Limb (tissue), 2 donors: Measurements from ENCODE around the gene ZC3H14.

Experiments
- DNase-seq, 2 donors: peaks; one replicate each; pipeline ENCODE4 v3.0.0-alpha.2; 2016; ENCODE audit errors: extremely low spot score in 2 of 2

Gene ZC3H14

DNA sequence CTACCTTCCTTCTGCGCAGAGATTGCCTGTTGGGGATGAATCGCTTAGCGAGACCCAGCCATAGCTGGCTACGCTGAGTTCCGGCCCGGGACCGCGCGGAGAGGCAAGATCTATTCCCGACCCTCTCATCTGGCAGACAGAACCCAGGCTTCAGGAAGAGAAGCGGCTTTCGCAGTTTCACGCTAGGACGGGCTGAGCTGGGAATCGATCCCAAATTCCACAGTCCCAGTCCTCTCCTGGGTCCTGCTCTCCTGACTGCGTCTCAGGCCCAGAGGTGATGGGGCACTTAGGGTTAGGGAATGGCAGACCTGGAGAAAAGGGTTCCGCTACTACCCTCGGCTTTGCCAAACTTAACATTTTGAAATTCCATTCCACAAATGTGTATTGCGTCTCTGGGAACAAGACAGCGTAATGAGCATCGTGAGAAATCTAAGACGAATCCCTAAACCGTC lies 10.8 kb upstream of the ZC3H14 start:
- DNase-seq = peak in 1 of 2 donors; percentile 53

DNA sequence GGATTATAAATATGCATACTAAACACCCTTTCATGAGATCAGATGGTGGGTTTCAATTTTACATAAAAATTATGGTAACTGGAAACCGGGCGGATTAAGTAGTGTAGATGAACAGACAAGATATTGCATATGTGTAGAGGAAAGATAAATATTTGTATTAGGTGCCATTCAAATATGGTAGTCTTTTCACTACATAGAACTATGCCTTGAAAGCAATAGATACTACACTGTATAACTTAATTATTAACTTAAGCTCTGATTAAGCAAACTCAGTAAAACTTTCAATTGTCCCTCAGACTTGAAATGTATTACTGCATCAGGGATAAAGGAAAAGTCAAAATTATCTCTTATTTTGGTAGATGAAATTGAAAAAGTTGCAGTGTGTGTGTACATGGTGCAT lies 10.0 kb upstream of the ZC3H14 start:
- DNase-seq = no peak

DNA sequence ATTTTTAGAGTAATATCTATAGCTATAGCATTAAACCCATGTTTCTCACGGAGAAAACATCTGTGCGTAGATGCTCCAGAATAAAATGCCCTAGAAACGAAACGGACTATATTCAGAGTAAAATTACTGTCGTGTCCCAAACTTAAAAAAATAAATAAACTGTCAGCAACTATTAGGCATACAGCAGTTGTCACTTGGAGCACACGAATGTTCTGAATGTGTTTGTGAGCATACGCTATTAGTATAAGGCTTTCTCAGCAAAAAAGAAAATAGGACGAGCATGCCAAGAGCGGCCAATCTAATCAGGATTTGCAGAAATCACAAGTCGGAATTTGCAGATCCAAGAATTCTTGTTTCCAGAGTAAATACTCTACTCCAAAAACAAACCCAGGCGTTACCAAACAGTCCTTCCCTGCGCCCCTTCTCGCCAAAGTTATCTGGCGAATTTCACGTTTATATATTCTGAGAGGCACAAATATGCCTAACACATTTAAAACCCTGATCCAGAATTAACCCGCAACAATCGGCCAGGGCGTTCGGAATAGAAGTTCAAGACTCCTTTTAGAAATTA lies 8.9 kb upstream of the ZC3H14 start:
- DNase-seq = no peak

DNA sequence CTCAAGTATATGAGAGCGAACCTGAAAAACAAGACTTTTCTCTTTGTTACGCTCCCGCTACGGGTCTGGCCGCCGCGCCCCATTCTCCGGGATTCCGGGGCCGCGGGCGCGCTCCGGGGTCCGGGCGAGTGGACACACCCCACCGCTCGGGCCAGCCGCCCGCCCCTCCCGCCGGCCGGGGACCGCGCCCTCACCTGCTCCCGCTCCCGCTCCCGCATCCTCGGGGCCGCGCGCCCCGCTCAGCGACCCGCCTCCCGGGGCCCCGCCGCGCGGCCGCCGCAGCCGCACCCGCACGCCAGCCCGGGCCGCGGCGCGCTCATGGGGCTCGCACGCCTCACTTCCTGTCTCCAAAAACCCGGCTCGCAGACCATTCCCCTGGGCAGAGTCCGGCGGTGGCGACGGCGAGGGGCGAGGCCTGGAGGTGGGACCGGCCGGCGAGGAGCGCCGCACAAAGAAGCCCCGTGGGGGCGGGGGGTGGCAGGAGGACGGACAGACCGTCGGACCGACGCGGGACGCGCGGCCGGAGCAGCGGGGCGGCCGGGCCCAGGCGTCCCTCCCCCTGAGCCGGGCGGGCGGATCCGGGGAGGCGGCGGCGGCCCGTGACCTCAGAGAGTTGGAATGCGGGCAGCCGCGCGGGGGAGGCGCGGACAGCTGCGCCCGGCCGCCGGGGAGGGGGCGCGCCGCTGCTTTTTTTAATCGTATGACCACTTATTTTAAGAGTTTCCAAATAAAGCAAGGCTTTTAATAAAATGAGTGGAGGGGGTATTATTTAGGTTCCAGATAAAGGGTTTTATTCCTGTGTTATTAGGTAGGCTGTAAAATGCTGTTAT lies 8.2 kb upstream of the ZC3H14 start, which contains the start of gene PTPN21:
TSS of gene PTPN21 (minus strand) at position 551 of the 830 bp plus-strand sequence. CDS start 4,590 bp downstream, outside the sequence.
- DNase-seq = peak; percentile 69 to 86

DNA sequence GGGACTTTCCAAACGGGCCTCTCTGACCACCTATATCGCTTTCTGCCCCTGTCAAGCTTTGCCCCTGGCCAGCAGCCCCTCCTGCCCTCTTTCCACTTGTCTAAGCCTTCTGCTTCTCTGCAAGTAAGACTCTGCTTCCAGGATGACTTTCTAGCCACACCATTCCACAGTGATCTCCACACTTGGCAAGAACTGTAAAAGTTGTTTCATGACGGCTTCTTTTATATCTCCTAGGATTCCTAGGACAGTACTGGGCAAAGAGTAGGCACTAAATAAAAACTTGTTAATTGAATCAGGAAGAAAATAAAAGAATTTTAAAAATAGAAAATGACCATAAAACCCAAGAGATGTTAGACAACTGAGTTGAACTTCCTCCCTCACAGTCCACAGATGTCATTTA lies 6.3 kb upstream of the ZC3H14 start:
- DNase-seq = no peak

DNA sequence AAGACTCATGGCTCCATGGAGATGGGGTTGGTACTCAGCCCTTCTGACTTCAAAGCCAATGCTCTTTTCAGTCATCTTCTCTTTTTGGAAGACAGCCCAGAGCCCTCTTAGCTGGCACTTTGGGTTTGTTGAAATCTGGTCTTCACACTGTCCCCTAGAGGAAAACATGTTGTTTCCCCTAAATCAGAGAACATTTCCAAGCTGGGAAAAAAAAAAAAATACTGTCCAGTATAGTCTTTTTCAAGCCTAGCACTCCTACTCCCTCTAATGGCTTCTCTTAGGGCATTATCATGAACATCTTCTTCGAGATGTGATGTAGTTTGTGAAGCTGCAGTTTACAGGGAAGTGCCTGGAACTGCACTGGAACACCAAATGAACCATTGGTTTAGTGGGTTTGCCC lies 3.0 kb upstream of the ZC3H14 start:
- DNase-seq = no peak

DNA sequence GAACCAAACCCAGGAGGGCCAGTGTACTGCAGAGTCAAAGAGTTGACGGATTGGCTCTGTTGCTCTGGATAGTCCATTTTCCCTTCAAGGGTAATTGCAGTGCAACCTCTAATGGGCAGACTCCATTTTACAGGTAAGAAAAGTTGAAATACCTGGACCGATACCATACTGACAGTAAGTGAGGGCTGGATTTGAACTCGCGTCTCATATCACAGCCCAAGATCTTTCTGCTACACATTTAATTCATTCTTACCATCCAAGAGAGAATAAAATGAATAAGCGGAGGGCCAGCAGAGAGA lies 356 bp upstream of the ZC3H14 start:
- DNase-seq = no peak

DNA sequence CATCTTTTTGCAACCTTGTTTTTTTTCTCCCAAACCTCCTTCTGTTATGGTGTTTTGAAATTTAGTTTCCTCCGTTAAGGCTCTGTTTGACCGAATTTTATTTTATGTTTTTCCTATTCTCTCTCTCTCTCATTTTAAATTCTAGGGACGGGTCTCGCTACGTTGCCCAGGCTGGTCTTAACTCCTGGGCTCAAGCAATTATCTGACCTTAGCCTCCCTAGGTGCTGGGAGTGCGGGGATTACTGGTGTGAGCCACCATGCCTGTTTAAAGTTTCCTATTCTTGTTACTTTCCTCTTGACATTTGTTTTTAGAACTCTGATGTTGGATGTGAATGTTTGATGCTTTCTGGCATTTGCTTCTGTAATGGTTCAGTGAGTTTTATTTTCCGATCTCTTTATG lies 1.0 kb downstream of the ZC3H14 start:
- no peak for DNase-seq

DNA sequence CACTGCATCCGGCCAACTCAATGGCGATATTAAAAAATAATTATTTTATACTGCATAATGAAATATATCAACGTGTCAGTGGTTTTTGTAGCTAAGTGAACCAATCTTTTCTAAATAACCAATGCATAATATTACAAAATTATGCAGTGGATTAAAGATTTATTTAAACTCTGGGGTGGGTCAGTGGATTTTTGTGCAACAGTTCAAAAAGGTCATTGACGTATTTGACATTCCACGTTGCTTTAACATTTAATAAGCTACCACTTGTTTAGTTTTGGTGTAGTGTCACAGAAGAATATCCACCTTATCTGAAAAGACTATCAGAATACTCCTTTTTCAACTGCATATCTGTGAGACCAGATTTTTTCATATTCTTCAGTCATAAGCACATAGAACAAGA lies 2.6 kb downstream of the ZC3H14 start:
- no peak for DNase-seq

DNA sequence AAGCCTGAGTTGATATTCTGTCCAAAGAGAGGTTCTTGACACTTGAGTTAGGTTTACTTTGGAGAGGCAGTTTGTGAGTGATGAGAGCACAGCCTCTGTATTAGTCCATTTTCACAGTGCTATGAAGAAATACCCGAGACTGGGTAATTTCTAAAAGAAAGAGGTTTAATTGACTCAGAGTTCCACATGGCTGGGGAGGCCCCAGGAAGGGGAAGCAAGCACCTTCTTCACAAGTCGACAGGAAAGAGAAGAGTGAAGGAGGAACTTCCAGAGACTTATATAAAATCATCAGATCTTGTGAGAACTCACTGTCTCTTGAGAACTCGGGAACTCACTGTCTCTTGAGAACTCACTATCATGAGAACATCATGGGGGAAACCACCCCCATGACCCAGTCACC lies 5.4 kb downstream of the ZC3H14 start:
- DNase-seq = no peak

DNA sequence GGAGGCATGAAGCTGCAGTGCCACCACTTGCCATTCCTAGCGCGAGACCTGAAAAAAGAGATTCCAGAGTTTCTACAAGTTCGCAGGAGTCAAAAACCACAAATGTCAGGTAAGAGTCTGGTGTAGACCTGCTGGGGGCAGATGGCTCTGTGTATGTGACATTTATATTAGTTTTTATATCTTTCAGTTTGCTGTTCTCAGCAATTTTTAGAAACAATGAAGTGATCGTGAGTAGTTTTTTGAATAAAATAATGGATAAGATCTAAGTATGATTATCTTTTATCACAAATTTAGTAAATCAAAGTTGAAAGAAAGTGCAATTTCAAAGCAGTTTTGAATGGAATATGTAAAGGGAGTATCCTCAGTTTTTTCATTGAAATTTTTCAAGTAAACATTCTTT lies 9.3 kb downstream of the ZC3H14 start:
- DNase-seq = no peak

DNA sequence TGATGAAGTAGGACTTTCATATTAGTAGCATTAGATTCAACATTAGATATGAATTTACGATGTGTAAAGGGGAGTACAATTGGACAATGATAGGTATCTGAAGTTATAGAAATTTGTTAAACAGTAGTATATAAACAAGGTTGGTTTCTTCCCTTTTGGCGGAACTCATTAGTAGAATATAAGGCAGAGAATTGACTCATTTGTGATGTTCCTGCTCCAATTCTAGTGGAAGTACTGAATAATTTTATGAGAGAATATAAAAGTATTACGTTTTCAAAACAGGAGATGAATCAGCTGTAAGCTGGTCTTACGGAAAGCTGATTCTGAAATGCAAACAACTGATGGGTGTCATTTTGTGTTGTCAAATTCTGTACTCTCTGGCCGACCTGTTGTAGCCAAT lies 13.4 kb downstream of the ZC3H14 start:
- no peak for DNase-seq

DNA sequence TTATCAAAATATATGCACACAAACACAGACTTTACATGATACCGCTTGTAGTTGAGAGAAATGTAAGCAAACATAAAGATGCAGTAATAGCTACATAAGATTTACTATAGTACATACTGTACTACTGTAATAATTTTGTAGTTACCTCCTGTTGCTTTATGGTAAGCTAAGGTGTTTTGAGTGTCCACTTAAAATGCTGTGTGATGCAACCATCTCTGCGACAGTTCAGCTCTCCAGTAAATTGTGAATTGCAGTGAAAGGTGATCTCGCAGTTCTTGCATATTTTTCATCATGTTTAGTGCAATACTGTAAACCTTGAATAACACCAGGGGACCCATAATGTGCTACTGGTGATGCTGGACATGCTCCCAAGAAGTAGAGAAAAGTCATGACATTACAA lies 21.6 kb downstream of the ZC3H14 start:
- DNase-seq = no peak

DNA sequence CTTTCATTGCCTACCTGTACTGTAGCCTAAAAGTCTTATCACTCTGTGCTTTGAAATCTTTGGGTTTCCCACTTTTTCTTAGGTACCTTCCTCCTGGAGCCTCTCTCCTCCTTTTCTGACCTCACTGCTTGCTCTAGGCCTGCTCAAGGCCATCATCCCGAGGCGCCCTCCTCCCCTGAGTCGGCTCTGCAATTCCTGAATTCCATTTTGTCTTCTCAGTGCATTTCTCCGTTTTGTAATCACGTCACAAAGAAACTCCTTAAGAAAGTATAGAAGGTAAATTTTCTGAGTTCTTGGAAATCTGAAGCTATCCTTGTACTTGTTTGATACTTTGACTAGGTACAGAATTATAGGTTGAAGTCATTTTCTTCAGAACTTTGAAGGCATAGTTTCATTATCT lies 25.2 kb downstream of the ZC3H14 start:
- no peak for DNase-seq

DNA sequence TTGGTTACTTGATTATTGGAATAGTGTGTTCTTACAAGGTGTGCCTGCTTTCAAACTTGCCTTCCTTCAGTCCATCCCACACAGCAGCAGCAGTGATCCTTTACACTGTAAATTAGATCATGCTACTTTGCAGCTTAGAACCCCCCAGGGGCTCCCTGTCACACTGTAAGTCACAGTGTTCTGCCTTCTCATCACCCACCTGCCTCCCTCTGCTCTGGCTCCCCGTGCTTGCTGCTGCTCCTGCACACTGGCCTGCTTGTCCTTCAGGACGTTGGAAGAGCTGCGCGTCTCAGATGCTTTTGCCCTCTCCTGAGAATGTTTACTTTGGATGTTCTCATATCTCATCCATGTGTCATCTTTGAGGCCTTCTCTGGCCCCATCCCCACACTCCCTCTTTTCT lies 27.3 kb downstream of the ZC3H14 start:
- no peak for DNase-seq

DNA sequence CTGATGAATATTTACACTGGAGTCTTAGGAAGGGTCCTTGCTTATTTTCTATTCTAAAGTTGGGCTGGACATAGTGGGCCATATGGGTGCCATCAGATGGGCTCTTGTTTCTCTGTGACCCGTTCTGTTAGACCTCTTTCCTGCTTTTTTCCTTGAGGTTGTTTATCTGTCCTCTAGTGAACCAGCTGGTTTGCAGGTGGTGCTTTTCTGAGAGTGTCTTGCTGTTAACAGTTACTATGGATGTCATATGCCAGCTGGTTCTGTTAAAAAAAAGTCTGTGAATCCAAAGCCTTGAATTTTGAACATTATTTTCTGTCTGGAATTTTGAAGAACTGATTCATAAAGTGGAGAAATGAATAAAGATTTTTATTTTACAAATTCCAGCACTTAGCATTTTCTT lies 29.2 kb downstream of the ZC3H14 start:
- no peak for DNase-seq

DNA sequence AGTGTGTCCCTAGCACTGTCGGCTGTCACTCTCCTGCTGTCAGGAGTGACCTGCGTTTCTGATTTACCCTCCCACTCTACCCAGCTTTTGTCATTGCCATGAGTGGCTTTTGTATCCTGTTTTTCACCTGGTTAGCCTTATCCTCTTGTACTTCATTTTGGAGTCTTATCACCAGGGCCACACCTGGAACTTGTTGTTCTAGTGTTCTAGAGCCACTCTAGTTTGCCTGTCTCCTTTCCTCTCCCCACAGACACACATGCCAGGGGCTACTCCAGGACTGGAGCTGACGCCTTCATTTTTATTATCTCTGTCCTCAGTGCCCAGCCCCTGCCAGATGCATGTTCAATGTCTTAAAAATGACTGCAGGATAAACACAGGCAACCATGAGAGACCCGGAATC lies 34.2 kb downstream of the ZC3H14 start:
- no peak for DNase-seq

DNA sequence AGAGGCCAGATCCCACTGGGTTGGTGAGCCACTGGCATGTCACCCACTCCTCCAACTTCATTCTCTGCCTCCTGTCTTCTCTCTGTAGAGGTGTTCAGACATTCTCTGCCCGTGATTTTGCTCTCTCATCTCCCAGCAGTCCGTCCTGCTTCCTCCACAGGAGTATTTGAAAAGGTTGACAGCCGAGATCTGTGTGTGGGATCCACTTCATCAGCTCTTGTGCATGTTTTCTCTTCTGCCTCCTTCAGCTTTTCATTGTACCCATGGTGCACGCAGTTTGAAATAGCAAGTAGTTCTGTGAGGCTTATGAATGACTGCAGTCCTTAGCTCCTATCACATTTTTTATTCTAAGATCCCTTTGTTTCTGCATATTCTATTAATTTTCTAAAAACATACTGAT lies 34.8 kb downstream of the ZC3H14 start:
- DNase-seq = no peak

DNA sequence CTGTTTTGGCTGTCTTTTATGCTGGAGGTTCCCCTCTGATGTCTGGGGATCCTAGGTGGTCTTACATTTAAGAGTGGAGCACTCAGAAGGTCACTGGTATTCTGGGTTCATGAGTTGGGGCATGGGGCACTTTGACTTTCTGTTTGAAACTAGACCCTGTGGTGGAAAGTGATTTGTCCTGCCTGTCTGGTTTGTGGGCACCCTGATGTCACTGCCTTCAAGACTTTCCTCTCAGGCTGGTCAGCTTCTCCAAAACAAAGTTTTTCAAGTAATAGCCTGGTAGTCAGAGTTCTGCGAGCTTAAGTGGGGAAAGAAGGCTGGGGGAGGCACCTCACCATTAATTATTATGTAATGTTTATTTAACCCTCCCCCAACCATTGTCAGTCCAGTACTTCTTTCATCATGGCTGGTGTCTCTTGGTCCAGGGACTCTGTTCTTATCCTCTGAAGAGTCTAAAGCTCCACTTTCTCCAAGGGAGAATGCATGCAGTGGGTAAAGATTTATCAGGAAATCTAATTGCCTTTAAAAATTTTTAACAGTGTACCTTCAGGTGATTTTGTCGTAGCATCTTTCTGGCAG lies 35.3 kb downstream of the ZC3H14 start:
- DNase-seq = no peak

DNA sequence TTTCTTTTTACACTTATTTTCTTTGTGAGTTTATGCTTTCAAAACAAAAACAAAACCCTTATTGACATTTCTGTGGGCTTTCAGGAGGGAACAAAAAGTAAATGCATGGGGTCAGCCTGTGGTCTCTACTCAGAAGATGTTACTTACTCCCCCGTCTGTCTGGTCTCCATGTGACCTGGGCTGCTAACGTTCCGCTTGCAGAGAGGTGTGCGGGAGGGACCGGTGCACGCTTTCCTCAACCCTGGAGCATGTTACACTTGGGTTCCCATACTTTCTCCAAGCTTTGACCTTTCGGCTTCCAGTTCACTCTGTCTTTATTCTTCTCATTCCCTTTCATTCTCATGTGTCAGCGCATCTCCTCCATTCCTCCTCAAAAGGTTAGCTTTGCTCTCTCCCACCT lies 36.5 kb downstream of the ZC3H14 start:
- no peak for DNase-seq

DNA sequence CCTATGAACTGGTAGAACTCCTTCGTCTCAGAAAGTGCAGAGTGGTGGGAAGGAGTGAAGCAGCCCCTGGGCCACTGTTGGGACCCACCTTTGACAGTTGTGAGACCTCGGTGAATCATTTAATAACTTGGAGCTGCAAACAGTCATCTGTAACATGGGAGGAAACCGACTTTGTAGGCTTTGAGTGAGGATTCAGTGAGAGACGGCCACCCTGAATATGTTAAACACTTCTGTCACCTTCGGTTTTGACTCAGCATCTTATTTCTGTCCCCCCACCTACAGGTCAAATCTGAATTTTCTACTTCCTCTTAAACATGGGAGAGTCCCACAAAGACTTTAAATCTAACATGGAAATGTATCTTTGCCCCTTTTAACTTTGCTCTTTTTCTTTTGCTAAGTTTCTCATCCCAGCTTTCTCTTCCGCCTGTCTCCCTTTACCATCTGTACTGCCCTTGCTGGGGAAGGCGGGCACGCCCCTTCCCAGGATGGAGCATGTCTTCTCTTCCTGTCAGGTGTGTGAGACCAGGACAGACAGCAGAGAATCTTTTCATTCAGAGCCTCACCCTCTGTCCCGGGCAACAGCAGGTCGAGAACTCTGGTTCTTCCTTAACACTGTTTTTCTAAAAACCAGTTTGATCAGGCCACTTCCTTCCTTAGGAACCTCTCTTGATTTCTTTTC lies 37.1 kb downstream of the ZC3H14 start:
- no peak for DNase-seq

DNA sequence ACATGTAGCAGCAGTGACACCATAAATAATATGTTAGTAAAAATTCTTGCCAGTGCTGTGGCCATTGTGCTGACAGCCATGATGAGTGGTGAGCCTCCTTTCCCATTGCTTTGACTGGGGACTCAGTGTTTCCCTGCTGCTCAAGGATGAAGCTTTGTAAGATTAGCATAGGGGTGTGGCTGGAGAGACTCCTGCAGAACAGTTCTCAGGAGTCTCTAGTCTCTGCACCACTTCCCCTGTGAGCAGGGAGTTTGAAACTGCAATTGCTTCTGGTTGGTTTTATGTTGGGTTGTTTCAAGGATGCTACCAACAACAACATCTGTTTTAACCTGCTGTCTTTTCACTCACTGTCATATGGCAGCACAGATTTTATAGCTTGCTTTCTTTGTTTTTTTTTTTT lies 41.4 kb downstream of the ZC3H14 start:
- DNase-seq = no peak

DNA sequence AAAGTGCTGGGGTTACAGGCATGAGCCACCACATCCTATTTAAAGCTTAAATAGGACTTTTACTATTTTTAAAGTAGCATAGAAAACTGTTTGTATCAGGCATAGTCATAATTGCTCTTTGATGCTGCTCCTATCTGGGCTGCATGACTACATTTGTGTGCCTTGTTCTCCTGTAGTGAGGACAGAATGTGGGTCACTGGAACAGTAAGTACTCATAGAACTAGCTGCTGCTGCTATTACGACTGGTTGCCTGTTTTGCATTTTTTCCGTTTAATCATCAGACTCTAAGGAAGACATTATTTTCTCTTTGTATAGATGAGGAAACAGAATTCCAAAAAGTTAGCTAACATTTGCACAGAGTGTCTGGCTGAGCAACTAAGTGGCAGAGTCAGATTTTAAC lies 42.8 kb downstream of the ZC3H14 start:
- DNase-seq = no peak
